ENCODE results near the gene ATP2B2.

DNA sequence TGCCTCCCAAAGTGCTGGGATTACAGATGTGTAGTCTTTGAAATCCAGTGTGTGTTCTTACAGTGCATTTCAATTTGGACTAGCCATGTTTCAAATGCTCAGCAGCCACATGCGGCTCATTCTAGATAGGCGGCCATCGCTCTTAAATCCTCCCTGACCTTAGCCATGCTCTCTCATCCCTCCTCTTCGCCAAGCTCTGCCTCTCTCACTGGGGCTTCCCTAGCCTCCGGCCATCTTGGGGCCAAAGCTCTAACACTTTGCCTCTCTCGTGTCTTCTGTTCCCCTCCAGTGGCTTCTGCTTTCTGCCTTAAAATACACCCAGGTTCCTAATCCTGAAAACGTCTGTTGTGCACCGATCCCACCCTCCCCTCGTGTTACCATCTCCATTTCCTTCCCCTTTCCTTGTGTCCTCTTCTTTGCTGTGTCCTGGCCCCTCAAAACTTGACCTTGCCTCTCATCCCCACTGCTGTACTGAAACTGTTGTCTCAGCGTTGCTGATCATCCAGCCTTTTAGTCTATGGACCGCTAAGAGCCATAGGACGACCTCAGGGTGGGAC, 211.3 kb downstream of the ATP2B2 start:
- TF ChIP-seq CTCF (IDR thresholded peaks at IDR 0.05; ENCODE audit: low read depth, low read length) (no peak), EZH2phosphoT487 (IDR thresholded peaks at IDR 0.05; ENCODE audit: low read depth) (no peak)
